GM21381 (cell line): Measurements from ENCODE around the gene PHAF1.

Experiments used
- ATAC-seq: cut with Tn5 transposase; IDR thresholded peaks from one replicate; pipeline ENCODE4 v1.9.1; 2021; ENCODE audit warnings: mild to moderate bottlenecking, moderate library complexity; ENCODE audit not compliant: unreplicated experiment

PHAF1 gene

GRCh38 chr16:67109407-67110135 lies at the start of gene PHAF1:
TSS of gene PHAF1 (plus strand) at chr16:67109941. CDS start at chr16:67110176, 235 bp downstream.
- peak; percentile 86 for ATAC-seq

- no peak for ATAC-seq
Measured at GRCh38 chr16:67063008-67063407, 46.7 kb upstream of the PHAF1 start.

GRCh38 chr16:67068212-67068753 lies 41.5 kb upstream of the PHAF1 start:
- no peak for ATAC-seq

- ATAC-seq, result no peak
Measured at GRCh38 chr16:67071476-67072048, 38.2 kb upstream of the PHAF1 start.

- ATAC-seq, result no peak
Measured at GRCh38 chr16:67075331-67075730, 34.4 kb upstream of the PHAF1 start.

GRCh38 chr16:67077871-67078270 lies 31.9 kb upstream of the PHAF1 start:
- no peak for ATAC-seq

- ATAC-seq, result no peak
Measured at GRCh38 chr16:67082100-67082499, 27.6 kb upstream of the PHAF1 start.

- no peak for ATAC-seq
Measured at GRCh38 chr16:67082891-67083290, 26.9 kb upstream of the PHAF1 start.

GRCh38 chr16:67084345-67085028 lies 25.3 kb upstream of the PHAF1 start:
- ATAC-seq, result no peak

GRCh38 chr16:67086822-67087221 lies 22.9 kb upstream of the PHAF1 start:
- no peak for ATAC-seq

GRCh38 chr16:67087291-67087690 lies 22.4 kb upstream of the PHAF1 start:
- no peak for ATAC-seq

GRCh38 chr16:67087803-67088202 lies 21.9 kb upstream of the PHAF1 start:
- no peak for ATAC-seq

GRCh38 chr16:67088551-67088950 lies 21.2 kb upstream of the PHAF1 start:
- ATAC-seq, result no peak

- ATAC-seq, result no peak
Measured at GRCh38 chr16:67089101-67089500, 20.6 kb upstream of the PHAF1 start.

- ATAC-seq, result no peak
Measured at GRCh38 chr16:67091906-67092566, 17.7 kb upstream of the PHAF1 start.

GRCh38 chr16:67093098-67093726 lies 16.5 kb upstream of the PHAF1 start:
- no peak for ATAC-seq

- no peak for ATAC-seq
Measured at GRCh38 chr16:67098599-67098998, 11.1 kb upstream of the PHAF1 start.

- no peak for ATAC-seq
Measured at GRCh38 chr16:67100569-67101310, 9.0 kb upstream of the PHAF1 start.

- no peak for ATAC-seq
Measured at GRCh38 chr16:67101311-67102082, 8.2 kb upstream of the PHAF1 start.
